Activated CD4-positive, alpha-beta T cell treated with anti-CD3 and anti-CD28 coated beads, Interleukin-2, amount 50 U/mL, for 4 hours (primary cell): ENCODE measurements around the gene ATP13A1.

ENCODE experiments used
- DNase-seq, 2 experiments: peaks; one replicate each; pipeline ENCODE4 v3.0.0-alpha.2; 2020

ATP13A1 gene

GRCh38 chr19:19662344-19662743 is 1.1 kb downstream of the ATP13A1 start:
- DNase-seq: no peak

- DNase-seq: no peak
Measured at GRCh38 chr19:19661675-19662251, 1.7 kb downstream of the ATP13A1 start.

DNA sequence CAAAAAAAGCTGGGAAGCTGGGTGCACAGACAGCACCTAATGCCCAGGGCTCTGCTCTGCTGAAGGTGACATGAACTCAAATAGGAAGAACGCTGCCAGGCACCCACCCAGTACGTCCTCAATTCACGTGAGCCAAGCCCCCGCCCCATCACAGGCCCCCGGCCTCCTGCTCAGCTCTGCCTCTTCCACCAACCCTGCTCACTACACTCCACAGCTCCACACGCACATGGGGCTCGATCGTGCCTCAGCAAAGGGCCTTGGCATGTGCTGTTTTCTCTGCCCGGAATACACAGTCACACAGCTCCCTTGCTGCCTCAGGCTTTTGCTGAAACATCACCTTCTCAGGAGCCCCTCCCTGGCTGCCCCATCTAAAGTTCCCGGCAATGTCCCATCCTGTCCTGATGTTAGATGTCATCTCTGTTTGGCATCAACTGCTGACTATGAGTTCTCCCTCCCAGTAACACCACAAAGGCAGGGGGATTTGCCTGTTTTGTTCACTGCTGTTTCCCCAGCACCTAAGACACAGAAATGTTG is 2.3 kb downstream of the ATP13A1 start:
- no peak for DNase-seq

DNA sequence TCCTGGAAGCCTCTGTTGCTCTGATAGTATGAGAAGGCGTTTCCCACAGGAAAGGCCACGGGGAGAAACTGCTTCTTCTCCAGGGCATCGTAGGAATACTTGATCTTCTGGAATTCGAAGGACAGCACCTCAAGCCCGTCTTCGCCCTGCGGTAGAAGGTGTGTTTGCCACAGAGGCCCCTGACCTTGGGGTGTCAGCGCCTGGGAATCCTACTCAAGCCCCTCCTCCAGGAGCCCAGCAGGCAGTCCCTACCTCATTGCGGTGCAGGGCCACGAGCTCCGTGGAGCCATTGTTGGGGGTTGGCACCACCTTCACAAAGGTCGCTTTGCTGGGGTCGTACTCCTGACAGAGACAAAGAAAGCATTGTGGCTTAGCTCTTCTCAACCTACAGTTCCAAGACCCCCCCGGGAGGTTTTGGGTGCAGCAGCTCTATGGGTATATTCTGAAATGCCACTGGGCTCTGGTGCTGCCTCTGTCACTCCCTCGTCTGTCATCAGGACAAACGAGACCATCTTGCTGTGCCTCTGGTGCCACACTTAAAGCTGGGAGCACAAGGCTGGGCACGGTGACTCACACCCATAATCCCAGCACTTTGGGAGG is 3.7 kb downstream of the ATP13A1 start:
- DNase-seq: no peak

DNA sequence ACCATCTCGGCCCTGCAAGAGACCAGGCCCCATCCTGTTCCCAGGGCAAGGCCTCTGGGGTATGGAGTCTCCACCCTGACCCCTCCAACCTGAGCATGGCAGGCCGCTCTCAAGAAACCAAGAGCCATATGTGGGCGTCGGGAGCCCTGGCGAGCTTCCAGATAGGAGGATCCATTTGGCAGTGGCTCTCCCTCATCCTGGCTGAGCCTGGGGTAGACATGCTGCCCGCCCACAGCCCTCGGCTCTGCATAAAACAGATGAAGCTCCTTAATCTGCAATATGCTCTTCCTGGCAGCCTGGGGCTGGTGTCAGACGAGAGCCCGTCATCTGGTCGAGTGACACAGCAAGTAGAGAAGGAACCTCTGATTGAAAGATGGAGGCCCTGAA is 6.1 kb downstream of the ATP13A1 start:
- DNase-seq: no peak

DNA sequence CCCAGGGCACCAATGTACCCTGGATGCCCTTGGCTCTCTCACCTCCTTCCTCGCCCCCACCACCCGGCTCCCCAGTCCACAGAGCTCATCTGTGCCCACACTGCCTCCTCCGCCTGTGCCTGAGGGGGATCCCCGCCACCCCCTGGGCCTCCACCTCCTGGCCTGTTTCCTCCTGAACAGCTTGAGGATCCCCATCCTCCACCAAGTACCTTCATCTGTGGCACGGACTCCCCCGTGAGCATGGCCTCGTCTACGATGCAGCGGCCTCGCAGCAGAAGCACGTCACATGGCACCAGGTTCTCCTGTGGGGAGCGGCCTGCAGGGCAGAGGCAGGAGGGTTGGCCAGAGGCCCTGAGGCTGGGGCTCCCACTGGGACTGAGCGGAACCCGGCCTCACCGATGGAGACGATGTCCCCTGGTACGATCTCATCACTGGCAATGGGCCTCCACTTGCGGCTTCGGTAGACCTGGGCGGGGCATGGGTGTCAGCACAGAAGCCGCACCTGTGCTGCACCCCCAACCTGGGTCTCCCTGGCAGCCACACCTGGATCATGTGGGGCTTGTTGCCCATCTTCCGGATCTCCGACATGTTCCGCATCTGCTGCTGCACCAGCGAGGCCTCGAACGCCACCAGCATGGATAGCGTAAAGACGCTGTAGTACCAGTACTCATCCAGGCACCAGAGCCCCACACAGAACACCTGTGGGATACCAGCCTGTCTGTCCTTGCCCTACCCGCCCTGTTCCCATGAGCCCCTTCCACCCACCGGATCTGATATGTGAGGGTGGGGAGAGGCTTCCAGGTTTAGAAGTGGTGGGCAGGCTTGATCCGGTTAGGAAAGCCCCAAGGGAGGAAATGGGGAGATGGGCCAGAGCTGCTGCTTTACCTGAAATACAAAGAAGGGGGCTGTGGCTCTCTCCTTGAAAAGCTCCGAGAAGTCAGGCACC is 6.8 kb downstream of the ATP13A1 start:
- DNase-seq: no peak

DNA sequence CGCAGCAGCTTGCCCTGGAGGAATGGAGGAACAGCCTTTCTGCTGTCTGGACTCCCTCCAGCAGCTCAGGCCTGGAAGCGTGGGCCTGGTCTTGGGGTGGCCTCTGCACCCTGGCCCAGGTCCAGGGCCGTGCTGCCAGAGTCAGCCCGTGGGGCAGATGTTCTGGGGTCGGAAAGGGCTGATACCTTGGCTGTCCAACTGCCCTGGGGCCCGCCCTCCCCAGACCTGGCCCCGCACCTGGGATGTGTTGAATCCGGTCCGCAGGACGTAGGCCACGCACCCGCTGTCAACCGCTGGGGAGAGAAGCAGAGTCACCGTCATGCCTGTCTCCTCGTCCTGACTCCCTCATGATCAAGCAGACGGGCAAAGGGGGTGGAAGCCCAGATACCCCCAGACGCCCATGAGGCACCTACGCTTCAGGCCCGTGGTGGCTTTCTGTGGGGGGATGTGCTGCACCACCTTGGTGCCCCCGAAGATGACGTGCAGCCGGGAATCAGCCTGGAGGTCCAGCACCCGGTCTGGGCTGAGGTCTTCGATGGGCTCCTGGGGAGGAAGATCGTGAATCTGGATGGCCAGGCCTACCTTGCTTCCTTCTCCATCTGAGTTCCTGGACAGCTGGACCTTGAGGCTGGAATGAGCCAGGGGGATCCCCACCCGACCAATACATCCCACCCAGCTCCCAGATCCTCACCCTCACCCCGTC is 7.7 kb downstream of the ATP13A1 start:
- DNase-seq: no peak

DNA sequence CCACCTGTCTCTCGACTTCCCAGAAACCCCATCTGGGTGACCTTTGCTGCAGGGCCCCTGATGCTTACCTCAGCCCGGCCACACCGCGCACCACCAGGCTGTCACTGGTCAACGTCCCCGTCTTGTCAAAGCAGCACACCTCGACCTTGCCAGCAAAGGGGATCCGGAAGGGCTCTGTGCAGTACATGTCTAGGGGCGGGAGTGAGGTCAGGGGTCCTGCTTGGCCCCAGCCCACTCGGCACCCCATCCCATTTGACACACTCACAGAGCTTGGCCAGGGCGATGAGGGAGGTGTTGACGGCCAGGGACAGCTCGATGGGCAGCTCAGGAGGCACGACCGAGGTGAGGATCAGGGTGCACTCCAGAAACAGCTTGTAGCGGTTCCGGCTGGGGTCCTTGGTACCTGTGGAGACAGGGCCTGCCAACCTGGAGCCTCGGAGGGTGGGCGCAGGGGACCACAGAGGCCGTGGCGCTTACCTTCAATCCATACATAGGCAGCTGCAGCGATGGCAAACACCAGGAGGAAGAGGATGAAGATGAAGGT is 8.4 kb downstream of the ATP13A1 start:
- DNase-seq: no peak

DNA sequence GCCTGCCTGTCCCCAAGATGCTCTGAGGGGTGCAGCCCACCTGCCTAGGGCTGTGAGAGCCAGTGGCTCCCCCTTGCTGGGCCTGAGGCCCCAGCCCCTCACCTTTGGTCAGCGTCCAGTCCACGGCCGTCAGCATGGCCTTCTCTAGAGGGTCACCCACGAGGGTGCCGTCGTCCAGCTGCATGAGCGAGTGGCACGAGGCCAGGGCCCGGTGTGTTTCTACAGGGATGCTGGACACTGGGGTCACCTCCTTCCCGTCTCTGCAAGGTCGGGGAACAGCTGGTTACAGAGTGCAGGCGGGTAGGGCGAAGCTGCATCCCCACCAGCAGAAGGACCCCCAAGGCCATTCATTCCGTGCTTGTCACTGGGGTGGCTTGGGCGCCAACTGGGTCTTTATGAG is 9.0 kb downstream of the ATP13A1 start:
- no peak for DNase-seq

DNA sequence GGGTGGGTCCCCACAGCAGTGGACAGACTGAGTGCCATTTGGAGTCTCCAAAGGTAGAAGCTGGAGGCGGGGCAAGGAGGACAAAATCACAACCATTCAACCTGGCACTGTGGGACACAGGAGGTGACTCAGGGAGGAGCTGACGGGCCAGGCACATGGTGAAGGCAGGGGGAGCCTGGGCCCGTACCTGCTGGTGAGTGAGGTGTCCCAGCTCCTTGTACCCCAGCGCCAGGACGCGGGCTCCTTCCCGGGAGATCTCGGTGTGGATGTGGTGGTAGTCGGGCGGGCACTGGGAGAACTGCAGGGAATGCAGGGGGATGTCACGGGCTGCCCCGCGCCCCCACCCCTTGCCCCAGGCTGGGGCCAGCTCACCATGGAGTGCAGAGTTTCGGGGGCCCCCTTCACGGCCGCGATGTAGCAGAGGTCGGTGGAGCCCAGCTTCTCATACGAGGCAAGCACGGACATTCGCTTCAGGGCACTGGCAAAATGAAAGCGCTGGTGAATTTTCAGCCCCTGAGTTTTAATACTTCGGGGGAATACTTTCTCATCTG is 9.8 kb downstream of the ATP13A1 start:
- DNase-seq: no peak

DNA sequence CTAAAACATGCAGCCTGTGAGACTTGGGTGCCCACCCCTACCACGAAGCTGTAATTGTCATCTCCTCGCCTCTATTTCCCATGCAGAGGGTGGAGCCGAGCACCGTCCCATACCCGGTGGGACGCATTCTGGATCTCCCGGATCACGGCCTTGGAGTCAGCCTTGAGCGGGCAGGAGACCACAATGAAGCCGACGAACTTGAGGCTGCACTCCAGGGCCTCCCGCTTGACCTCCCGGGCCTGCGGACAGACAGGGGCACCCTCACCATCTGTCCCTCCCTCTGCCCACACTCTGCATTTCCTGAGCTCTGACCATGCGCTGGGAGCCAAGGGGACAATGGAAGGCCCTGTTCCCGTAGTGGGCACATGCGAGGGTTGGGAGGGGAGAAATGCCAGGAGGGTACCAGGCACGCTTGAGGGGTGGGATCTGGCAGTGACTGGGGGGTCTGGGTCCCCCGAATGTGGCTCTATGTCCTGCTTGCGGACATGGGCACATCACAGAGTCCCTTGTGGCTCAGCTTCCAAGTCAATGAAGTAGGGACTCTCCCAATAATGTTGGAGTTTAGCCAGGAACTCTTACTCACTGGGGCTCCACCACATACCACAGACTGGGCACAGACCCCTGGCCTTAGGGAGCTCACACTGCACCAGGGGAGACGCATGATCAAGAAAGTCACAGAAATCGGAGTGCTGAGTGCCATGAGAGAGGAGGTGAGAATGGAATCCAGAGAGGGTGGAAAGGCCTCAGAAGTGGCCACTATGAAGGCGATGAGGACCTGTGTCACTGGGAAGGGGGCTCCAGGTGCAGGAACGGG is 10.8 kb downstream of the ATP13A1 start:
- no peak for DNase-seq

DNA sequence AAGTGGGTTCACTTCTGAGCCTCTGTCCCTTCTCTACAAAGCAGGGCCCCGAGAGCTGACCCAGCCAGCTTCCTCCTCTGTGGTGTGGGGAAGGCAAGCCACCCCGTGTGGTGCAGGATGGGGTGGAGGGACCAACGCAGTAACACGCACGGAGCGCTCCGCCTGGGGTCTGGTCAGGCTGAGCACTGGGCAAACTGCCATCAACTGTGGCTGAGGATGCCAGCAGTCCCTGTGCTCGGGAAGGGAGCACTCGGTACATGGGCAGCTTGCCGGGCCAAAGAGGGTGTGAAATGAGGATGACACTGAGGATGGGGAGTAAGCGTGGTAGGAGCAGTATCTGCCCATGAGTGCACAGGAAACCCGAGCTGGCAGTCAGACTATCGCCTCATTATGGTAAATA is 12.4 kb downstream of the ATP13A1 start:
- DNase-seq: no peak

GRCh38 chr19:19650331-19650730 is 13.1 kb downstream of the ATP13A1 start:
- DNase-seq: no peak

- DNase-seq: no peak
Measured at GRCh38 chr19:19649580-19649995, 13.9 kb downstream of the ATP13A1 start.

DNA sequence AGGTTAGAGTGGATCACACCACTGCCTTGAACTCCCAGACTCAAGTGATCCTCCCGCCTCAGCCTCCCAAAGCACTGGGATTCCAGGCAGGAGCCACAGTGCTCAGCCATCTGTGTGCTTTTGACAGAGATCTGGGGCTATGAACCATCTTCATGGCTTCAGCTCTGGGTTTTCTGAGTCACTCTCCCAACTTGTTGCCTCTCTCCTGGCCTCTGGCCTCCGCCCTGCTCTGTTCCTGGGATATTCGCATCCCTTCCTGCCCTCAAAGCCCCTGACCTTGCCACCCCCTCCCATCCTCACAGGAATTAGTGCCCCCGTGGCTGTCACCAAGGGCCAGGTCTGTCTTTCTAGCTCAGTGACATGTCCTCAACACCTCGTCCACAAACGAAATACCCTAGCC is 14.3 kb downstream of the ATP13A1 start:
- DNase-seq: no peak

- DNase-seq: no peak
Measured at GRCh38 chr19:19647037-19647835, 16.2 kb downstream of the ATP13A1 start.

- no peak for DNase-seq
Measured at GRCh38 chr19:19645233-19645870, 18.1 kb downstream of the ATP13A1 start.

GRCh38 chr19:19644054-19644388 is 19.5 kb downstream of the ATP13A1 start:
- DNase-seq: no peak

DNA sequence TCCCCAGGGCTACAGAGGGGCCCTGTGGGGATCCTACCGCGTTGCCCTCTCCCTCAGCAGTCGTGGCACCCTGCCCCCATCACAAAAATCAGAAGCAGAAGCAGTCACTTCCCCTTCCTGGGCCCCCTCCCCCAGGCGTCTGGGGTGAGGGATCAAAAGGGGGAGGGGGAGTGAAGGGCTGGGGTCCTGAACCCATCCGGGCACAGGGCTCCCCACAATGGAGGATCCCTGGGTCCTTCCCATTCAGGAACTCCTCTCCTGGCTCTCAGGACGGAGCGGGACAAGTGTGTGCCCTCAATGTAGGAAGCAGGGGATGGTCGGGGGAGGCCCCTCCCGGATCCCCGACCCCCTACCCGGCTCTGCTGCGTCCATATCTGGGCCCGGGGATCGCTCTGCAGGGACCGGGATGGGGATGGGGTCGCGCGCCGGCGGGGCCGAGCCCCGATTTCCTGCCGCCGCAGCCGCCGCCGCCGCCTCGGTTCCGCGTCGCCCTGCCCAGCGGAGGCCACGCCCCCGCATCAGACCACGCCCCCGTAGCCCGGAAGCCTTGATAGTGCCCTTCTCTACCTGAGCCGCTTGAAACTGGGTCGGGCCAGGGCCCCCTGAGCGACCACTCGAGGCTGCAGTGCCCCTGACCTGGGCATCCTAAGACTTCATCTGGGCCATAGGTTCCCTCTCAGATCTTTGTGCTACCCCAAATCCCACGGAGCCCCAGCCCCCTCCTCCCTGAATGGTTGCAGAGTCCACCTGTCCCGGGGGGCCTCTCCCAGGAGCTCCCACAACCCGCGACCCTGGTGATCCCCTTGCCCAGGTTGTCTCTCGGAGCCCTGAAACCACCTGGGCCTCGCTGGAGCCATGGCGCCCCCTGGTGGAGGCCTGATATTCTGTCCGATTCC is 20.1 kb downstream of the ATP13A1 start, which contains the start of gene GMIP:
GMIP (minus strand) TSS at position 500 of the 896 bp plus-strand sequence; CDS start at position 372, 128 bp downstream.
- peak; percentile 82 to 84 for DNase-seq
